ENCODE data around the gene TNFRSF1A.

The TNFRSF1A gene

GRCh38 chr12:6336079-6336888, 5.6 kb downstream of the TNFRSF1A start:
- peak overlapping the region; percentile 95 for H2AK5ac ChIP-seq (ENCODE audit: low read length)
- H2BK120ac ChIP-seq (ENCODE audit: insufficient read depth, low read length, poor library complexity), result peak overlapping the region; percentile 89
- H3K9me3 ChIP-seq (ENCODE audit: insufficient read depth, low read depth, low read length), result no peaks in the 10 kb centered on the region
- H3K9ac ChIP-seq (ENCODE audit: low read length), result no peak overlapping the region
- peak overlapping the region; percentile 25 for H3K4me3 ChIP-seq (ENCODE audit: low read depth, low read length)
- peak overlapping the region; percentile 81 for H3K4ac ChIP-seq (ENCODE audit: low read depth, low read length)
- peak overlapping the region; percentile 96 for H3K14ac ChIP-seq (ENCODE audit: low read length)
- no peak overlapping the region for H3K23ac ChIP-seq (ENCODE audit: low read length)
- peaks cover 35% of the 10 kb centered on the region for H3K79me2 ChIP-seq (ENCODE audit: control insufficient read depth, insufficient read depth, low read length, poor library complexity)
- peak overlapping the region; percentile 97 for H4K91ac ChIP-seq (ENCODE audit: low read depth, low read length)
- no CpG with 5 or more reads among the region's 12 CpGs for WGBS (ENCODE audit: extremely low coverage, insufficient coverage, insufficient read length)
- peaks cover 29 to 32% of the 10 kb centered on the region in 2 experiments for H3K36me3 ChIP-seq (ENCODE audit: control insufficient read depth in 1 of 2, insufficient read depth in 2 of 2, low read length in 2 of 2)
- peak overlapping the region; percentile 58 for H3K4me2 ChIP-seq (ENCODE audit: low read length)
- H4K8ac ChIP-seq (ENCODE audit: low read depth, low read length), result peak overlapping the region; percentile 85
- peak overlapping the region; percentile 93 for H3K18ac ChIP-seq (ENCODE audit: low read length)
- peak overlapping the region; percentile 94 for H2BK5ac ChIP-seq (ENCODE audit: low read depth, low read length, poor library complexity)
- H3K4me1 ChIP-seq (ENCODE audit: control insufficient read depth in 1 of 2, insufficient read depth in 2 of 2, low read length in 2 of 2), result peaks cover 33 to 44% of the 10 kb centered on the region in 2 experiments
- peak overlapping the region; percentile 93 for H3K27ac ChIP-seq (ENCODE audit: low read depth, low read length)
- H4K12ac ChIP-seq (ENCODE audit: low read depth, low read length), result peak overlapping the region; percentile 36
- H2AFZ ChIP-seq (ENCODE audit: insufficient read depth, low read length, poor library complexity), result peak overlapping the region; percentile 42
- peaks cover 31% of the 10 kb centered on the region for H3K79me1 ChIP-seq (ENCODE audit: low read length)
- H3K27me3 ChIP-seq (ENCODE audit: insufficient read depth, low read length), result no peaks in the 10 kb centered on the region
- peak; percentile 98 for DNase-seq
- H2BK12ac ChIP-seq (ENCODE audit: low read length), result peak overlapping the region; percentile 88

DNA sequence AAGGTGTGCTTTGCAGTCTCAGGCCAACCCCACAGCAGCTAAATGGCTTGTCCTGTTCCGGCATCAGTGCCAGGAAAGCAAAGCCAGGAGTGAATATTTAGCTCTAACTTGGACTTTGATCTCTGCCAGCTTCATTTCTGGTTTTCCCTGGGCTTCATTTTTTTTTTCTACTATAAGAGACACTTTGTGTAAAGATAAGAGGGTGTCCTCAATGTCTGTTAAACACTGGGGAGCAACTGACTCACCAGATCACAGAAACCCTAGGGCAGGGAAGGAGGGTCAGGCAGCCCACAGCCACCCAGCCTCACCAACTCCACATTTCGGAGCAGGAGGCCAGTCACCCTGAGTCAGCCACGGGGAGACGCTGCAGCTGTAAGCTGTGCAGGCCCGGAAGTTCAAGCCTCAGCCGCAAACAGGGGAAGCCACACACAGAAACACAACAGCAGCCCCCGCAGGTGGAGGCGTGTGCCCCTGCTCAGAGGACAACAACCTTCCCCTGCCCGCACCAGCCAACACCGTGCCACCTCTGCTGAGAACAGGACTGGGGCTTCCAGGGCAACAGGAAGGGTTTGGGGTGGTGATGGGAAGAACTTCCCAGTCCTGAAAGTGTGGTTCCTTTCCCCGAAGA, 6.3 kb downstream of the TNFRSF1A start:
- Histone ChIP-seq H4K8ac (ENCODE audit: low read depth, low read length) (peak overlapping the region; percentile 85), H3K4me3 (ENCODE audit: low read depth, low read length) (no peak overlapping the region), H2BK5ac (ENCODE audit: low read depth, low read length, poor library complexity) (peak overlapping the region; percentile 94), H3K36me3 (ENCODE audit: control insufficient read depth in 1 of 2, insufficient read depth in 2 of 2, low read length in 2 of 2) (peaks cover 33 to 38% of the 10 kb centered on the region in 2 experiments), H3K79me2 (ENCODE audit: control insufficient read depth, insufficient read depth, low read length, poor library complexity) (peaks cover 28% of the 10 kb centered on the region), H3K18ac (ENCODE audit: low read length) (peak overlapping the region; percentile 93), H3K9ac (ENCODE audit: low read length) (no peak overlapping the region), H2BK12ac (ENCODE audit: low read length) (peak overlapping the region; percentile 61), H4K91ac (ENCODE audit: low read depth, low read length) (peak overlapping the region; percentile 97), H4K12ac (ENCODE audit: low read depth, low read length) (peak overlapping the region; percentile 36), H3K27ac (ENCODE audit: low read depth, low read length) (peak overlapping the region; percentile 93), H2AK5ac (ENCODE audit: low read length) (peak overlapping the region; percentile 95), H3K4me1 (ENCODE audit: control insufficient read depth in 1 of 2, insufficient read depth in 2 of 2, low read length in 2 of 2) (peaks cover 33 to 44% of the 10 kb centered on the region in 2 experiments), H3K14ac (ENCODE audit: low read length) (peak overlapping the region; percentile 96), H2BK120ac (ENCODE audit: insufficient read depth, low read length, poor library complexity) (peak overlapping the region; percentile 89), H2AFZ (ENCODE audit: insufficient read depth, low read length, poor library complexity) (peak overlapping the region; percentile 42), H3K23ac (ENCODE audit: low read length) (no peak overlapping the region), H3K9me3 (ENCODE audit: insufficient read depth, low read depth, low read length) (no peaks in the 10 kb centered on the region), H3K79me1 (ENCODE audit: low read length) (peaks cover 24% of the 10 kb centered on the region), H3K4ac (ENCODE audit: low read depth, low read length) (peak overlapping the region; percentile 81), H3K27me3 (ENCODE audit: insufficient read depth, low read length) (no peaks in the 10 kb centered on the region), H3K4me2 (ENCODE audit: low read length) (peak overlapping the region; percentile 58)
- WGBS (ENCODE audit: extremely low coverage, insufficient coverage, insufficient read length), result no CpG with 5 or more reads among the region's 11 CpGs
- peak; percentile 73 to 79 for DNase-seq

DNA sequence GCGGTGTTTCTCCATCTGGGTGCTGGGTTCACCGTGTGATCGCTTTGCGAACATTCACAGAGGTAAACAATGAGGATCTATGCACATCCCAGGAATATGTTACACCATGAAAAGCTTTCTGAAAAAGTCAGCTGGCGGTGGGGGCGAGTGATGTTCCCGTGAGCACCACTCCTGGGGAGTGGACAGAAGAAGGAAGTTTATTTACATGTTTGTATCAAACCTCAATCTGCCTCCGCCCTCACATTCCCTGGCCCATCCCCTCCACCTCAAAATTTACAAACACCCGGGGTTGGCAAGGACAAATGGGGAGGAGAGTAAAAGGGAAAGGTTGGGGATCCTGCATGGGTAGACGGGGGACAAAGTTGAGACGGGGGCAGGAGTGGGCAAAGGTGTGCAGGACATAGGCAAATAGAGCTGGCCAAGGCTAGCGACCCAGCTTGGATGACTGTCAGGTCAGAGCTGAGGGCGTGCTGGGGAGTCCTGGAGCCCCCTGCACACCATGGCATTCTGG, 6.9 kb downstream of the TNFRSF1A start:
- H2BK120ac ChIP-seq (ENCODE audit: insufficient read depth, low read length, poor library complexity), result no peak overlapping the region
- H3K36me3 ChIP-seq (ENCODE audit: control insufficient read depth in 1 of 2, insufficient read depth in 2 of 2, low read length in 2 of 2), result peaks cover 38 to 43% of the 10 kb centered on the region in 2 experiments
- no peaks in the 10 kb centered on the region for H3K27me3 ChIP-seq (ENCODE audit: insufficient read depth, low read length)
- no peak overlapping the region for H2BK5ac ChIP-seq (ENCODE audit: low read depth, low read length, poor library complexity)
- no peak overlapping the region for H3K23ac ChIP-seq (ENCODE audit: low read length)
- no peak for DNase-seq
- H3K4ac ChIP-seq (ENCODE audit: low read depth, low read length), result peak overlapping the region; percentile 21
- peak overlapping the region; percentile 8 for H3K18ac ChIP-seq (ENCODE audit: low read length)
- H2AFZ ChIP-seq (ENCODE audit: insufficient read depth, low read length, poor library complexity), result no peak overlapping the region
- peaks cover 33 to 40% of the 10 kb centered on the region in 2 experiments for H3K4me1 ChIP-seq (ENCODE audit: control insufficient read depth in 1 of 2, insufficient read depth in 2 of 2, low read length in 2 of 2)
- H3K4me3 ChIP-seq (ENCODE audit: low read depth, low read length), result no peak overlapping the region
- H3K4me2 ChIP-seq (ENCODE audit: low read length), result no peak overlapping the region
- no peak overlapping the region for H4K12ac ChIP-seq (ENCODE audit: low read depth, low read length)
- H4K8ac ChIP-seq (ENCODE audit: low read depth, low read length), result no peak overlapping the region
- no peak overlapping the region for H3K9ac ChIP-seq (ENCODE audit: low read length)
- no peak overlapping the region for H2BK12ac ChIP-seq (ENCODE audit: low read length)
- H4K91ac ChIP-seq (ENCODE audit: low read depth, low read length), result no peak overlapping the region
- peaks cover 24% of the 10 kb centered on the region for H3K79me2 ChIP-seq (ENCODE audit: control insufficient read depth, insufficient read depth, low read length, poor library complexity)
- H3K79me1 ChIP-seq (ENCODE audit: low read length), result peaks cover 20% of the 10 kb centered on the region
- H3K14ac ChIP-seq (ENCODE audit: low read length), result no peak overlapping the region
- H2AK5ac ChIP-seq (ENCODE audit: low read length), result no peak overlapping the region
- H3K9me3 ChIP-seq (ENCODE audit: insufficient read depth, low read depth, low read length), result peaks cover 1% of the 10 kb centered on the region
- peak overlapping the region; percentile 93 for H3K27ac ChIP-seq (ENCODE audit: low read depth, low read length)
- no CpG with 5 or more reads among the region's 13 CpGs for WGBS (ENCODE audit: extremely low coverage, insufficient coverage, insufficient read length)

DNA sequence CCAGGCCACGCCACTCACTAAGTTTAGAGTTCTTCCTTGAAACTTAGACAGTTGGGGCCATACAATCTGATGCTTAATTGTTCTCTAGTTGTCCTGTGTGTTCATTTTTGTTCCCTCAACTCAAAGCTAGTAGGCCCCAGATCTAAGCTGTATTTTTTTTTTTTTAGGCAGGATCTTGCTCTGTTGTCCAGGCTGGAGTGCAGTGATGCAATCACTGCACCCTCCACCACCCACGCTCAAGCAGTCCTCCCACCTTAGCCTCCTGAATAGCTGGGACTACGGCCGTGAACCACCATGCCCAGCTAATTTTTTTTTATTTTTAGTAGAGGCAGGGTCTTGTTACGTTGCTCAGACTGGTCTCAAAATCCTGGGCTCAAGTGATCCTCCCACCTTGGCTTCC, 7.5 kb downstream of the TNFRSF1A start:
- H3K27me3 ChIP-seq (ENCODE audit: insufficient read depth, low read length), result no peaks in the 10 kb centered on the region
- H3K9ac ChIP-seq (ENCODE audit: low read length), result no peak overlapping the region
- no peak overlapping the region for H2BK120ac ChIP-seq (ENCODE audit: insufficient read depth, low read length, poor library complexity)
- peaks cover 20% of the 10 kb centered on the region for H3K79me1 ChIP-seq (ENCODE audit: low read length)
- no peak overlapping the region for H2AFZ ChIP-seq (ENCODE audit: insufficient read depth, low read length, poor library complexity)
- no peak overlapping the region for H2AK5ac ChIP-seq (ENCODE audit: low read length)
- H3K23ac ChIP-seq (ENCODE audit: low read length), result no peak overlapping the region
- peaks cover 28 to 34% of the 10 kb centered on the region in 2 experiments for H3K4me1 ChIP-seq (ENCODE audit: control insufficient read depth in 1 of 2, insufficient read depth in 2 of 2, low read length in 2 of 2)
- H2BK5ac ChIP-seq (ENCODE audit: low read depth, low read length, poor library complexity), result no peak overlapping the region
- no peak overlapping the region for H3K4me3 ChIP-seq (ENCODE audit: low read depth, low read length)
- H3K27ac ChIP-seq (ENCODE audit: low read depth, low read length), result no peak overlapping the region
- no peak overlapping the region for H3K18ac ChIP-seq (ENCODE audit: low read length)
- H3K36me3 ChIP-seq (ENCODE audit: control insufficient read depth in 1 of 2, insufficient read depth in 2 of 2, low read length in 2 of 2), result peaks cover 44 to 50% of the 10 kb centered on the region in 2 experiments
- H3K4ac ChIP-seq (ENCODE audit: low read depth, low read length), result no peak overlapping the region
- no peak overlapping the region for H2BK12ac ChIP-seq (ENCODE audit: low read length)
- no peak overlapping the region for H3K4me2 ChIP-seq (ENCODE audit: low read length)
- DNase-seq, result no peak
- no peak overlapping the region for H4K91ac ChIP-seq (ENCODE audit: low read depth, low read length)
- peaks cover 1% of the 10 kb centered on the region for H3K9me3 ChIP-seq (ENCODE audit: insufficient read depth, low read depth, low read length)
- WGBS (ENCODE audit: extremely low coverage, insufficient coverage, insufficient read length), result no CpG with 5 or more reads among the region's 5 CpGs
- H3K79me2 ChIP-seq (ENCODE audit: control insufficient read depth, insufficient read depth, low read length, poor library complexity), result peaks cover 22% of the 10 kb centered on the region
- H3K14ac ChIP-seq (ENCODE audit: low read length), result no peak overlapping the region
- no peak overlapping the region for H4K8ac ChIP-seq (ENCODE audit: low read depth, low read length)
- H4K12ac ChIP-seq (ENCODE audit: low read depth, low read length), result no peak overlapping the region
